ENCODE measurements around the gene AFAP1.

DNA sequence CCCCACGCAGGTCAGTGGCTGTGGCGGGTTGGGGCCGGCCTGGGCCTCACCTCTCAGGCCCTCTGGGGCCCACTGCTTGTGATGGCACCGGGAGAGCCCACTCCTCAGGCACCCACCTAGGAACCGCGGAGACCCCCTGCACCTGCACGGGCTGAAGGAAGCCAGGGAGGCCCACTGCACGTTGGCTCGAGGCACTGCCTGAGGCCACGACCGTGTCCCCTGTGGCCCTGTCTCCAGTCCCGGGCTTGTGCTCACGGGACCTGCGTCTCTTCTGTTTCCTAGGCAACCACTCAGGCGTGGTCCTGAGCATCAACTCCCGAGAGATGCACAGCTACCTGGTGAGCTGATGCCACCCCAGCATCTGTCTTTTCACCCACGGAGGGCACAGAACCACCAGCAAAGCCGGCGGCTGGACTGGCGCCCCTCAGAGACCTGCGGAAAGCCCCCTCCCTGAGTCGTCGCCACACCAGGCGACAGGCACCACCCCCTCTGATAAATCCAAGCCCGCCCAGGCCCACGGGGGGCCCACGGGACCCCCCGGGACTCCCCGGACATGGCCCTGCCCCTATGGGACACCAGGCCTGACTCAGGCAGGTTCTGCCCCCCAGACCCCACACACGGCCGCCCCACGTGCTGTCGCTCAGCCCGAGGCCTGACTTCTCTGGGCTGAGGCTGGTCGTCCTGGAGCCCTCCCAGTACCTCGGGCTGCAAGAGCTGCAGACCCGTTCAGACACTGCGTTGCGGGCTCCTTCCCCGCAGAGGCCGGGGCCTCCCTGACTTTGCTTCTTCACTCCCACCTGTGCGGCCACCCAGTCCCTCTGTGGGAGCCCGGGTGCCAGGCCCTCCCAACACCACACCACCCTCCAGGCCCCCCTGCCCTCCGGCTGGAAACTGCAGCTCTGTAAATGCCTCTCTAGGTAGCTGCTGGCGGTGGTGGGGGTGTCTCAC lies 199.5 kb downstream of the AFAP1 start:
- TF ChIP-seq EZH2 (IDR thresholded peaks at IDR 0.05; ENCODE audit: borderline replicate concordance, insufficient read depth, low read depth, low read length, poor library complexity, severe bottlenecking) = no peak
- TF ChIP-seq, protein P1, sequence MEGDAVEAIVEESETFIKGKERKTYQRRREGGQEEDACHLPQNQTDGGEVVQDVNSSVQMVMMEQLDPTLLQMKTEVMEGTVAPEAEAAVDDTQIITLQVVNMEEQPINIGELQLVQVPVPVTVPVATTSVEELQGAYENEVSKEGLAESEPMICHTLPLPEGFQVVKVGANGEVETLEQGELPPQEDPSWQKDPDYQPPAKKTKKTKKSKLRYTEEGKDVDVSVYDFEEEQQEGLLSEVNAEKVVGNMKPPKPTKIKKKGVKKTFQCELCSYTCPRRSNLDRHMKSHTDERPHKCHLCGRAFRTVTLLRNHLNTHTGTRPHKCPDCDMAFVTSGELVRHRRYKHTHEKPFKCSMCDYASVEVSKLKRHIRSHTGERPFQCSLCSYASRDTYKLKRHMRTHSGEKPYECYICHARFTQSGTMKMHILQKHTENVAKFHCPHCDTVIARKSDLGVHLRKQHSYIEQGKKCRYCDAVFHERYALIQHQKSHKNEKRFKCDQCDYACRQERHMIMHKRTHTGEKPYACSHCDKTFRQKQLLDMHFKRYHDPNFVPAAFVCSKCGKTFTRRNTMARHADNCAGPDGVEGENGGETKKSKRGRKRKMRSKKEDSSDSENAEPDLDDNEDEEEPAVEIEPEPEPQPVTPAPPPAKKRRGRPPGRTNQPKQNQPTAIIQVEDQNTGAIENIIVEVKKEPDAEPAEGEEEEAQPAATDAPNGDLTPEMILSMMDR (IDR thresholded peaks at IDR 0.05) = no peak

All from B cell (primary cell).